Activated CD4-positive, alpha-beta T cell treated with anti-CD3 and anti-CD28 coated beads, Interleukin-2, amount 50 U/mL, for 1 hour (primary cell): ENCODE data around the gene ADARB1.

Source experiments
- DNase-seq: peaks from one replicate; pipeline ENCODE4 v3.0.0-alpha.2; 2020

ADARB1 gene

GRCh38 chr21:45180246-45180599 lies 105.8 kb downstream of the ADARB1 start:
- DNase-seq, result no peak

GRCh38 chr21:45182958-45183357 lies 108.6 kb downstream of the ADARB1 start:
- DNase-seq, result no peak

- no peak for DNase-seq
Observed at GRCh38 chr21:45183852-45184251, 109.5 kb downstream of the ADARB1 start.

- DNase-seq, result no peak
Observed at GRCh38 chr21:45184869-45185268, 110.5 kb downstream of the ADARB1 start.

- no peak for DNase-seq
Observed at GRCh38 chr21:45186709-45187108, 112.3 kb downstream of the ADARB1 start.

- no peak for DNase-seq
Observed at GRCh38 chr21:45187646-45188045, 113.3 kb downstream of the ADARB1 start.

- DNase-seq, result no peak
Observed at GRCh38 chr21:45190013-45190412, 115.6 kb downstream of the ADARB1 start.

GRCh38 chr21:45192332-45192731 lies 118.0 kb downstream of the ADARB1 start:
- DNase-seq, result no peak

- DNase-seq, result no peak
Observed at GRCh38 chr21:45196620-45197019, 122.2 kb downstream of the ADARB1 start.

GRCh38 chr21:45199201-45199600 lies 124.8 kb downstream of the ADARB1 start:
- DNase-seq, result no peak

- DNase-seq, result no peak
Observed at GRCh38 chr21:45200031-45200430, 125.7 kb downstream of the ADARB1 start.

GRCh38 chr21:45200581-45201296 lies 126.4 kb downstream of the ADARB1 start:
- no peak for DNase-seq

- DNase-seq, result no peak
Observed at GRCh38 chr21:45202344-45202743, 128.0 kb downstream of the ADARB1 start.

- no peak for DNase-seq
Observed at GRCh38 chr21:45202889-45203288, 128.5 kb downstream of the ADARB1 start.

- DNase-seq, result no peak
Observed at GRCh38 chr21:45203983-45204382, 129.6 kb downstream of the ADARB1 start.

GRCh38 chr21:45204395-45204794 lies 130.0 kb downstream of the ADARB1 start:
- DNase-seq, result no peak

- DNase-seq, result no peak
Observed at GRCh38 chr21:45207839-45208626, 133.7 kb downstream of the ADARB1 start.

GRCh38 chr21:45208627-45208951 lies 134.2 kb downstream of the ADARB1 start:
- DNase-seq, result no peak

GRCh38 chr21:45209046-45209445 lies 134.7 kb downstream of the ADARB1 start:
- DNase-seq, result no peak

GRCh38 chr21:45209685-45210284 lies 135.4 kb downstream of the ADARB1 start:
- DNase-seq, result no peak

- no peak for DNase-seq
Observed at GRCh38 chr21:45210461-45210983, 136.1 kb downstream of the ADARB1 start.

- DNase-seq, result no peak
Observed at GRCh38 chr21:45211661-45212060, 137.3 kb downstream of the ADARB1 start.

GRCh38 chr21:45213392-45213791 lies 139.0 kb downstream of the ADARB1 start:
- no peak for DNase-seq

- DNase-seq, result no peak
Observed at GRCh38 chr21:45215213-45215612, 140.8 kb downstream of the ADARB1 start.
